ENCODE measurements around the gene CNMD. TPM values are rescaled to one million over a fixed set of nuclear protein-coding genes. Genes with fewer than 3 reads are reported as not detected.

Gene CNMD
- polyA plus RNA-seq, 1 experiment = not detected

DNA sequence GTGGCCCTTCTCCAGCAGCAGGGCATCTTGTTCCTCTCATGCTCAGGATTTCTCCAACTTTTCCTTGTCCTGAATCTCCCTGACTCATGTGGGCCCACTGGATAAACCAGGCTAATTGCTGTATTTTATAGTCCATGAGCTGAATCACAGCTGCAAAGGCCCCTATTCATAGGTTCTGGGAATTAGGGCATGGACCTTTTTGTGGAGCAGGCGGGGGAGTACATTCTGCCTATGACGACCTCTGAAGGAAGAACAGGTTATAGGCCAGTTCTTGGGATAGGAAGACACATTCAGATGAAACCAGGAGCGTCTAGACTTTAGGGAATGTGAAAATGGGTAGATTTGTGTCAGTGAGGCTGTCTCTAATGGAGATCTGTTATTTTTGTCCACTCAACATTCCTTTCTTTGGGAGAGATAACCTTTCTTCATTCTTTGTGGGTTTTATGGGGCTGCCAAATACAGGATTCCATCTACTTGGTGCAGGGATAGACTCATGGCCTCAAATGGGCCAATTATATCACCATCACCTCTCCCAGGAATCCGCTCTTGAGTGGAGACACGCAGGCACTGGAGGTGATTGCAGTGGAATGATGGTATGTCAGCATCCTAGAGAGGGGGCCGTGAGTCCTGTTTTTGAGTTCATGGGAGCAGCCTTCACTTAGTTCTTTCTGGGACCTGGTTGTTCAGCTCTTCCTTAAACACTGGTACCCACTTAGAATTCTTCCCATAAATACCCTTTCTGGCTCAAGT lies 45.1 kb upstream of the CNMD start:
- no peaks in the 10 kb centered on the region for H3K27me3 ChIP-seq (ENCODE audit: control insufficient read depth, insufficient read depth, low read length)

DNA sequence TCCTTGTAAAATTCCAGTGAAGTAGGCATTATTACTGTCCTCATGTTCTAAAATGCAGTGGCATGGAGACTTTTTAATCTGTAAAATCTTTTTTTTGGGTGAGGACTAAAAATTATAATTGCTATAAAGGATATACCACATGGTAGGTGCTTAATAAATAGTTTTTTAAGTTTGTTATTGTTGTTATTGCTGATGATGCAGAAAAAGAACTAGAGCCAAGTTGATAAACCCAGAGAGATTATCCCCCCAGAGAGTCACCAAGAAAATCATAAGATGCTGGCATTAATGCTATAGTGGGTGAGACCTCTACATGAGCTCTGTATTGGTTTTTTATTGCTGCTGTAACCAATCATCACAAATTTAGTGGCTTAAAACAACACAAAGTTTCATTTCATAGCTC lies 44.3 kb upstream of the CNMD start:
- H3K36me3 ChIP-seq (ENCODE audit: control insufficient read depth, insufficient read depth, low read length) = no peaks in the 10 kb centered on the region
- CTCF ChIA-PET = no interaction called here
- DNase-seq (ENCODE audit: low read depth) = no peak
- H3K4me3 ChIP-seq (ENCODE audit: low read depth, low read length) = no peak overlapping the region
- H3K27me3 ChIP-seq (ENCODE audit: control insufficient read depth, insufficient read depth, low read length) = no peaks in the 10 kb centered on the region
- TF ChIP-seq CTCF (IDR thresholded peaks at IDR 0.05; ENCODE audit: insufficient read depth, low read depth, low read length) = no peak
- POLR2A ChIA-PET = no interaction called here

More for the DNA sequence above, 45.1 kb upstream of the CNMD start:
- TF ChIP-seq CTCF (IDR thresholded peaks at IDR 0.05; ENCODE audit: insufficient read depth, low read depth, low read length) = no peak
- no peaks in the 10 kb centered on the region for H3K36me3 ChIP-seq (ENCODE audit: control insufficient read depth, insufficient read depth, low read length)
- POLR2A ChIA-PET = no interaction called here
- no peak for DNase-seq (ENCODE audit: low read depth)
- CTCF ChIA-PET = no interaction called here
- no peak overlapping the region for H3K4me3 ChIP-seq (ENCODE audit: low read depth, low read length)

GRCh38 chr13:52782471-52783448 lies 43.1 kb upstream of the CNMD start:
- H3K36me3 ChIP-seq (ENCODE audit: control insufficient read depth, insufficient read depth, low read length) = no peaks in the 10 kb centered on the region
- no peaks in the 10 kb centered on the region for H3K27me3 ChIP-seq (ENCODE audit: control insufficient read depth, insufficient read depth, low read length)
- no peak for DNase-seq (ENCODE audit: low read depth)
- H3K4me3 ChIP-seq (ENCODE audit: low read depth, low read length) = no peak overlapping the region
- ChIA-PET CTCF (interaction anchor here (0.7 to 1.1 kb wide), 2 partner anchors 185 to 321 kb away, joined by 3 read pairs; no protein-coding TSS in a partner anchor), POLR2A (no interaction called here)
- no peak for TF ChIP-seq CTCF (IDR thresholded peaks at IDR 0.05; ENCODE audit: insufficient read depth, low read depth, low read length)

- ChIA-PET CTCF (no interaction called here), POLR2A (no interaction called here)
- Histone ChIP-seq H3K4me3 (ENCODE audit: low read depth, low read length) (no peak overlapping the region), H3K36me3 (ENCODE audit: control insufficient read depth, insufficient read depth, low read length) (no peaks in the 10 kb centered on the region), H3K27me3 (ENCODE audit: control insufficient read depth, insufficient read depth, low read length) (no peaks in the 10 kb centered on the region)
- DNase-seq (ENCODE audit: low read depth) = no peak
- TF ChIP-seq CTCF (IDR thresholded peaks at IDR 0.05; ENCODE audit: insufficient read depth, low read depth, low read length) = no peak
These were observed 41.0 kb upstream of the CNMD start for GRCh38 chr13:52780611-52781010.

- no peak for DNase-seq (ENCODE audit: low read depth)
- POLR2A ChIA-PET = no interaction called here
- no peaks in the 10 kb centered on the region for H3K36me3 ChIP-seq (ENCODE audit: control insufficient read depth, insufficient read depth, low read length)
- CTCF ChIA-PET = no interaction called here
- TF ChIP-seq CTCF (IDR thresholded peaks at IDR 0.05; ENCODE audit: insufficient read depth, low read depth, low read length) = no peak
- no peak overlapping the region for H3K4me3 ChIP-seq (ENCODE audit: low read depth, low read length)
- H3K27me3 ChIP-seq (ENCODE audit: control insufficient read depth, insufficient read depth, low read length) = no peaks in the 10 kb centered on the region
These were observed 40.5 kb upstream of the CNMD start for GRCh38 chr13:52780092-52780491.

All from BJ (cell line).